ENCODE data around the gene NBEA.

GRCh38 chr13:35716186-35716585 lies 774.1 kb downstream of the NBEA start:
- TF ChIP-seq POLR2A (IDR thresholded peaks at IDR 0.05) (no peak), CTCF (IDR thresholded peaks at IDR 0.05) (no peak)
